A549 (cell line): ENCODE results near the gene MACC1. TPM values are rescaled to one million over a fixed set of nuclear protein-coding genes. Genes with fewer than 3 reads are reported as not detected.

ENCODE experiments used
- ATAC-seq, 2 experiments: fragments of 200-7000 bp in 1 of 2; fragments of >200 bp in 1 of 2; cut with Nextera tagmentation in 1 of 2; cut with Tn5 transposase in 1 of 2; 3 replicates each; pipeline versions ENCODE4 v1.8.0 to v1.9.1; 2018 to 2020; ENCODE audit warnings: mild to moderate bottlenecking in 1 of 2, moderate library complexity in 1 of 2
- CTCF ChIA-PET: fragments of 300-600 bp; sonication (Branson Sonifier 250); formaldehyde crosslinking; extraction: SDS; loops from one replicate; lab custom pipeline; 2021; ENCODE audit warnings: antibody characterized with exemption, inconsistent platforms; lab: Yijun Ruan, JAX
- POLR2A ChIA-PET: fragments of 350-600 bp; formaldehyde crosslinking; extraction: SDS; loops from one replicate; lab custom pipeline; 2021; ENCODE audit warnings: antibody characterized with exemption, inconsistent platforms; lab: Yijun Ruan, JAX
- DNase-seq, 2 experiments: peaks; one replicate each; pipeline versions ENCODE4 v3.0.0 to v3.0.0-alpha.2; 2011 to 2016; ENCODE audit warnings: low read depth in 1 of 2, low spot score in 1 of 2
- FAIRE-seq: peaks from 2 replicates; lab custom pipeline; 2011; peaks lifted over from hg19 to GRCh38; lab: Jason Lieb, UNC
- H3K27ac ChIP-seq, 2 experiments: fragments of >200 bp; sonication (Bioruptor Twin); formaldehyde crosslinking; 3 replicates each; pipeline ENCODE4 v1.5.1; 2016 to 2017
- H3K4me1 ChIP-seq: fragments of >200 bp; sonication (Bioruptor Twin); formaldehyde crosslinking; 3 replicates; pipeline ENCODE4 v1.6.1; 2016
- H3K4me2 ChIP-seq: fragments of >200 bp; sonication (Bioruptor Twin); formaldehyde crosslinking; 3 replicates; pipeline ENCODE4 v1.6.1; 2016
- H3K4me3 ChIP-seq: fragments of >200 bp; sonication (Bioruptor Twin); formaldehyde crosslinking; 3 replicates; pipeline ENCODE4 v1.5.1; 2016
- H3K9me3 ChIP-seq: fragments of >200 bp; sonication (Bioruptor Twin); formaldehyde crosslinking; 3 replicates; pipeline ENCODE4 v1.6.1; 2016
- CBX2 ChIP-seq: fragments of 200-600 bp; sonication (generic); IDR thresholded peaks from 2 replicates; pipeline ENCODE4 v1.6.1; 2016; ENCODE audit warnings: low read depth, mild to moderate bottlenecking, borderline replicate concordance
- CBX8 ChIP-seq: fragments of 200-600 bp; sonication (generic); IDR thresholded peaks from 2 replicates; pipeline ENCODE4 v1.6.1; 2016
- CHD2 ChIP-seq: fragments of 150-350 bp; IDR thresholded peaks from 2 replicates; pipeline ENCODE4 v1.6.1; 2014; ENCODE audit warnings: low read length; ENCODE audit not compliant: partially characterized antibody
- E2F6 ChIP-seq: IDR thresholded peaks from 2 replicates; pipeline ENCODE4 v1.6.1; 2012; ENCODE audit warnings: low read depth, borderline replicate concordance
- EHF ChIP-seq: fragments of 250-450 bp; sonication (Bioruptor Pico); IDR thresholded peaks from 2 replicates; pipeline ENCODE4 v1.5.0; 2020; ENCODE audit warnings: mild to moderate bottlenecking
- EP300 ChIP-seq, 2 experiments: fragments of >200 bp; sonication (Bioruptor Twin); formaldehyde crosslinking; IDR thresholded peaks; 2 replicates in 1 of 2; 3 replicates in 1 of 2; pipeline ENCODE4 v1.6.1; 2016 to 2017
- ESRRA ChIP-seq: fragments of 150-350 bp; IDR thresholded peaks from 2 replicates; pipeline ENCODE4 v1.6.1; 2014; ENCODE audit warnings: mild to moderate bottlenecking, low read length, borderline replicate concordance
- FOSB ChIP-seq: fragments of 250-450 bp; sonication (Bioruptor Pico); IDR thresholded peaks from 2 replicates; pipeline ENCODE4 v1.5.0; 2020; ENCODE audit warnings: mild to moderate bottlenecking, moderate library complexity
- FOXS1 ChIP-seq: fragments of 250-450 bp; sonication (Bioruptor Pico); IDR thresholded peaks from 2 replicates; pipeline ENCODE4 v1.5.0; 2020; ENCODE audit warnings: mild to moderate bottlenecking, moderate library complexity
- HES2 ChIP-seq: fragments of >200 bp; sonication (Bioruptor Twin); formaldehyde crosslinking; IDR thresholded peaks from 2 replicates; pipeline ENCODE4 v1.6.1; 2016
- HEYL ChIP-seq: fragments of 250-450 bp; sonication (Bioruptor Pico); IDR thresholded peaks from 2 replicates; pipeline ENCODE4 v1.8.0; 2021; ENCODE audit warnings: mild to moderate bottlenecking, moderate library complexity
- HOXB5 ChIP-seq: fragments of 250-450 bp; sonication (Bioruptor Pico); IDR thresholded peaks from 2 replicates; pipeline ENCODE4 v1.5.0; 2020; ENCODE audit warnings: mild to moderate bottlenecking, moderate library complexity
- JUN ChIP-seq, 2 experiments: fragments of >200 bp; sonication (Bioruptor Twin); formaldehyde crosslinking; IDR thresholded peaks; 2 replicates in 1 of 2; 3 replicates in 1 of 2; pipeline ENCODE4 v1.6.1; 2016 to 2017
- KDM5A ChIP-seq: fragments of 200-600 bp; sonication (generic); IDR thresholded peaks from 2 replicates; pipeline ENCODE4 v1.6.1; 2016; ENCODE audit warnings: antibody characterized with exemption, mild to moderate bottlenecking
- MAFK ChIP-seq: fragments of 450-650 bp; IDR thresholded peaks from 2 replicates; pipeline ENCODE4 v1.6.1; 2014; ENCODE audit not compliant: partially characterized antibody
- MAX ChIP-seq: IDR thresholded peaks from 2 replicates; pipeline ENCODE4 v1.6.1; 2012
- MYC ChIP-seq: IDR thresholded peaks from 2 replicates; pipeline ENCODE4 v1.6.1; 2012; ENCODE audit warnings: mild to moderate bottlenecking, inconsistent platforms, low read length, improper control_type of control experiment, borderline replicate concordance
- NFE2L2 ChIP-seq: fragments of 150-350 bp; conservative IDR thresholded peaks from 2 replicates; pipeline ENCODE4 v1.6.1; 2014; ENCODE audit warnings: low read length
- POLR2A ChIP-seq: IDR thresholded peaks from 2 replicates; pipeline ENCODE4 v1.6.1; 2012; ENCODE audit warnings: mild to moderate bottlenecking, low read length
- RCOR1 ChIP-seq: fragments of 150-350 bp; IDR thresholded peaks from 2 replicates; pipeline ENCODE4 v1.6.1; 2014; ENCODE audit warnings: antibody characterized with exemption, low read length, low read depth
- TFCP2L1 ChIP-seq: fragments of 250-450 bp; sonication (Bioruptor Pico); IDR thresholded peaks from 2 replicates; pipeline ENCODE4 v1.5.0; 2021; ENCODE audit warnings: mild to moderate bottlenecking
- TP53 ChIP-seq: fragments of 250-450 bp; sonication (Bioruptor Pico); IDR thresholded peaks from 2 replicates; pipeline ENCODE4 v1.5.0; 2021; ENCODE audit warnings: mild to moderate bottlenecking, moderate library complexity
- ZC3H11A ChIP-seq: fragments of 450-650 bp; IDR thresholded peaks from 2 replicates; pipeline ENCODE4 v1.6.1; 2014; ENCODE audit warnings: antibody characterized with exemption, mild to moderate bottlenecking
- ZSCAN20 ChIP-seq: fragments of 250-450 bp; sonication (Bioruptor Pico); IDR thresholded peaks from 2 replicates; pipeline ENCODE4 v1.8.0; 2022; ENCODE audit warnings: mild to moderate bottlenecking, moderate library complexity
- WGBS: methylation state at CpG from one replicate; pipeline ENCODE4 v1.1.6; 2017; ENCODE audit errors: missing lambda C conversion rate; 5-methylcytosine and 5-hydroxymethylcytosine counted together
- polyA plus RNA-seq, 4 experiments: library from polyadenylated mRNA; depleted of rRNA in 3 of 4; stranded (reverse); fragments of >200 nt; fragmentation: RNase III in 1 of 4; extraction: RNeasy Plus Mini Kit Qiagen cat#74134 plus additional on column Dnase treatment in 1 of 4; gene quantifications; 2 replicates in 3 of 4; 3 replicates in 1 of 4; pipeline ENCODE4 v1.2.3, GENCODE V29; 2011 to 2017

Gene MACC1
- polyA plus RNA-seq, 2 of the 4 experiments (the other 2 are of a cell fraction), result 0.01 TPM; not detected in 1

- no peak for TF ChIP-seq ZC3H11A
- no peak for TF ChIP-seq JUN (IDR thresholded peaks at IDR 0.05)
- no peak for TF ChIP-seq ESRRA
These were observed 15.8 kb downstream of the MACC1 start (continued) for GRCh38 chr7:20201380-20201779.

- TF ChIP-seq RCOR1 (no peak), E2F6 (no peak), CHD2 (no peak), MAFK (no peak), ZC3H11A (no peak), HOXB5 (CRISPR knock-in tag) (no peak), POLR2A (no peak), MAX (no peak), FOSB (no peak), TP53 (CRISPR knock-in tag) (no peak), FOXS1 (CRISPR knock-in tag) (no peak), ESRRA (no peak), HES2 (no peak), EHF (no peak)
- Histone ChIP-seq H3K9me3 (no peaks in the 10 kb centered on the region), H3K4me1 (no peaks in the 10 kb centered on the region), H3K4me3 (no peak overlapping the region), H3K27ac (no peak overlapping the region), H3K4me2 (no peak overlapping the region)
- no peak for ATAC-seq
- POLR2A ChIA-PET, result no interaction called here
- no peak for DNase-seq
- no peak for FAIRE-seq
- CTCF ChIA-PET, result interaction anchor here (0.7 kb wide), 1 partner anchor 470 kb away, joined by 3 read pairs; no protein-coding TSS in a partner anchor
These were observed 16.2 kb downstream of the MACC1 start for GRCh38 chr7:20200971-20201370.

GRCh38 chr7:20200361-20200760, 16.8 kb downstream of the MACC1 start:
- DNase-seq, result no peak
- POLR2A ChIA-PET, result no interaction called here
- no peak overlapping the region for H3K27ac ChIP-seq
- H3K9me3 ChIP-seq, result no peaks in the 10 kb centered on the region
- 59% methylated on average over 3 of the region's 3 CpGs for WGBS
- H3K4me2 ChIP-seq, result no peak overlapping the region
- TF ChIP-seq TP53 (CRISPR knock-in tag), result no peak
- no peak for TF ChIP-seq EP300 (IDR thresholded peaks at IDR 0.05)
- no peak for TF ChIP-seq TFCP2L1
- no peak for TF ChIP-seq HES2
- TF ChIP-seq POLR2A, result no peak
- no peak for TF ChIP-seq KDM5A
- TF ChIP-seq NFE2L2, result no peak
- TF ChIP-seq ZSCAN20, result no peak
- no peak for TF ChIP-seq MYC
- TF ChIP-seq ESRRA, result no peak
- no peak for TF ChIP-seq CBX8
- no peak for TF ChIP-seq MAFK
- no peak for TF ChIP-seq RCOR1
- TF ChIP-seq CBX2, result no peak
- no peak for TF ChIP-seq HEYL
- TF ChIP-seq, all 56 proteins: peak for 0
- Histone ChIP-seq H3K4me1 (no peaks in the 10 kb centered on the region), H3K4me3 (no peak overlapping the region)
- CTCF ChIA-PET, result no interaction called here
- ATAC-seq (no peak), FAIRE-seq (no peak)
